NCI-H1092 treated with DMSO at 0.1 percent for 48 hours (cell line): ENCODE measurements around the gene TGFB1.
A peak's percentile ranks its signal among the peaks of the same experiment; 100 is the strongest.
"Not testable (repeated sequence)": the region's sequence is repeated elsewhere in the genome, so short reads cannot be mapped to it uniquely, and the experiment has no call there.

Experiments
- DNase-seq: peaks from one replicate; lab custom pipeline; 2025; lab: John Stamatoyannopoulos, UW

Gene TGFB1

GRCh38 chr19:41369769-41370168, 16.0 kb upstream of the TGFB1 start:
- no peak for DNase-seq

DNA sequence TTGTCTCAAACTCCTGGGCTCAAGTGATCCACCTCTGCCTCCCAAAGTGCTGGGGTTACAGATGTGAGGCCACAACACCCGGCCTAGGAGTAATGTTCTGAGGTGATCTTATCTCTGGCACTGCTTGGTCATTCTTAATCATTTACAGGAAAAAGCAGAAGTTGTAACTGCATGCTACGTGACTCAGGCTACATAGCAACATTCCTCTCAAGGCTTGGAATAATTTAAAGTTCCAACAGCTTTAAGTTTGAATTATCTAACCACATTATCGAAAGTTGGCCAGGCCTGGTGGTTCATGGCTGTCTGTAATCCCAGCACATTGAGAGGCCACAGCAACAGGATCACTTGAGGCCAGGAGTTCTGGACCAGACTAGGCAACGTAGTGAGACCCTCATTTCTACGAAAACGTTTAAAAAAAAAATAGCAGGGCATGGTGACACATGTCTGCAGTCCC, 14.2 kb upstream of the TGFB1 start:
- no peak for DNase-seq

DNA sequence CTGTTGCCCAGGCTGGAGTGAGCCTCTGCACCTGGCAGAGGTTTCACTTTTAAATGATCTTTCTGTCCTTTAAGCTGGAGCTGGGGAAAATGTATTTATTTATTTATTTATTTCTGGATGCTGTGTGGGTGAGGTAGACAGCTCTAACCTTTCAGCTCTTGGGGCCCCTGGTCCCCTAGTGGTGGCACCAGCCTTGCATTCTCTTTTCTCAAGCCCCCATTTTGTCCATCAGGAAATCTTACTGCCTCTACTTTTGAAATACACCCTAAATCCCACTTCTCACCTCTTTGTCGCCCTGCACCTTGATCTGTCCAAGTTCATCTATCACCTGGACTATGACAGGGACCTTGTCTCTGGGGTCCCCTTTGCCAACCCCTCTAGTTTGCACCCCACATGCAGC, 12.4 kb upstream of the TGFB1 start:
- DNase-seq = no peak

- no peak for DNase-seq
Observed at GRCh38 chr19:41364524-41365391, 11.0 kb upstream of the TGFB1 start.

DNA sequence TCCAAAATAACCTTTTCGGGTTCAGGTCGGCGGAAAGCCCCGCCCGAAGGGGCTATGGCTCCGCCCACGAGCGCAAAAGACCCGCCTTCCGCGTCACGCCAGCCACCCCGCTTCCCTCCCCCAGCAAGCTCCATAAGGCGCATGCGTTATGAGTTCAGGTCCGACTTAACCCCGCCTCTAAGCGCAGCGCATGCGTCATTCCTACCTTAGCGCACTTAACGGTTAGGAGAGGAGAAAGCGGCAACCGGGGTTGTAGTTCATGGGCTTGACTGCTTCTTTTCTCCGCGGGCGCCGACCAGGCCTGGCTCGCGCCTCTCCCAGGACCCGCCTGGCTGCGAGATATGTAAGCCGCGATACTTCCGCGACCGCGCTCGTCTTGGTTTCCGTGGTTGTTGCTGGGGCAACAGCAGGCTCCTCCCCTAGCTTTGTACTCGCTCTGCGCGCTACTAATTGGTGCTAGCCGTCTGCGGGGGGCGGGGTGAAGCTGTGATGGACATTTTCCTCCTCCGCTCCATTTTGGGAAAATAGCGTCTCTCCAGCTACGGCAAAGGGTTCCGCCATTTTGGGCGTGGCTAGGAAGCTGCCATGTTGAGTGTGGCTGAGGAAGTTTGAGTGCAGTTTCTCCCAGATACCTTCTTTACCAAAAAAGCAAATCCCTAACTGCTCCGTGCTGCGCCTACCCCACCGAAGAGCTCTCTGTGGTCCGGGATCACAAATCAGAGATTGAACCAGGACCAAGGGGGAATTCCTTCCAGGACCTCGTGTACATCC, 10.2 kb upstream of the TGFB1 start, which contains the start of gene B9D2:
B9D2 (minus strand) TSS at position 397 of the 771 bp plus-strand sequence. CDS start 630 bp downstream, outside the sequence.
- DNase-seq = peak; percentile 98

- no peak for DNase-seq
Observed at GRCh38 chr19:41363371-41363752, 9.6 kb upstream of the TGFB1 start.

GRCh38 chr19:41362143-41362847, 8.6 kb upstream of the TGFB1 start:
- DNase-seq = no peak

DNA sequence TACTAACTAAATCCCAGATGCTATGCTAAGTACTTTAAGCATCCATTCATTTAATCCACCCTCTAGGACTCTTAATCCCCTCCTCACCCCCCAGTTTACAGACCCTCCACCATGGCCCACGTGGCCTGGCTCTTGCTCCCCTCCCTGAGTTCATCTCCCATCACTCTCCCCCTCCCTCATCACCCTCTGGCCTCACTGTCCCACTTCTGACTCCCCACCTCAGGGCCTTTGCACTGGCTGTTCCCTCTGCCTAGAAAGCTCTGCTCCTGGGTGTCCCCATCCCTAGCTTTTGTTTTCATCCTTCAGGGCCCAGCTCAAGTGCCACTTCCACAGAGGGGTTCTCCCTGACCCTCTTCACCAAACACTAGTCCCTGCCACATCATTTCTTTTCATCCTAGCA, 6.0 kb upstream of the TGFB1 start:
- DNase-seq = no peak

DNA sequence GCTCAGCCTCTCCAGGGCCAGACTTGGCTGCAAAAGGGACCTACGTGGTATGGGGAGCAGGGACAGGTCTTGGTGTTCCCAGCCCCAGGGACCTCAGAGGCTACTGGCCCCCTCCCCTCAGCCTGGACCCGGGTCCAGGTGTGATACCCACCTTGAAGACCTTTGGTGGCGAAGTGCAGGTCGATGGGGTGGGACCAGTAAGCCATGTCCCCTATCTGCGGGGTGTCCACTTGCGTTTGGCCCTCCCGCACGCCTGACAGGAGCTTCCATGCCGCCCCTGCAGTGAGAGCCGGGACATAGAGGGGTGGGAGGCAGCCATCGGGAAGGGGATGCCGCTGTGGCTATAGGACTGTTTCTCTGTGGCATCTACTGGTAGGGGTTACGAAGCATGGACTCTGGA, 4.0 kb upstream of the TGFB1 start:
- DNase-seq = no peak

GRCh38 chr19:41356984-41357739, 3.4 kb upstream of the TGFB1 start:
- no peak for DNase-seq

- no peak for DNase-seq
Observed at GRCh38 chr19:41355802-41356201, 2.1 kb upstream of the TGFB1 start.

GRCh38 chr19:41355035-41355434, 1.3 kb upstream of the TGFB1 start:
- no peak for DNase-seq

- no peak for DNase-seq
Observed at GRCh38 chr19:41354343-41354953, 726 bp upstream of the TGFB1 start.

GRCh38 chr19:41352609-41353465, 885 bp downstream of the TGFB1 start:
- no peak for DNase-seq

- DNase-seq = no peak
Observed at GRCh38 chr19:41352279-41352608, 1.5 kb downstream of the TGFB1 start.

DNA sequence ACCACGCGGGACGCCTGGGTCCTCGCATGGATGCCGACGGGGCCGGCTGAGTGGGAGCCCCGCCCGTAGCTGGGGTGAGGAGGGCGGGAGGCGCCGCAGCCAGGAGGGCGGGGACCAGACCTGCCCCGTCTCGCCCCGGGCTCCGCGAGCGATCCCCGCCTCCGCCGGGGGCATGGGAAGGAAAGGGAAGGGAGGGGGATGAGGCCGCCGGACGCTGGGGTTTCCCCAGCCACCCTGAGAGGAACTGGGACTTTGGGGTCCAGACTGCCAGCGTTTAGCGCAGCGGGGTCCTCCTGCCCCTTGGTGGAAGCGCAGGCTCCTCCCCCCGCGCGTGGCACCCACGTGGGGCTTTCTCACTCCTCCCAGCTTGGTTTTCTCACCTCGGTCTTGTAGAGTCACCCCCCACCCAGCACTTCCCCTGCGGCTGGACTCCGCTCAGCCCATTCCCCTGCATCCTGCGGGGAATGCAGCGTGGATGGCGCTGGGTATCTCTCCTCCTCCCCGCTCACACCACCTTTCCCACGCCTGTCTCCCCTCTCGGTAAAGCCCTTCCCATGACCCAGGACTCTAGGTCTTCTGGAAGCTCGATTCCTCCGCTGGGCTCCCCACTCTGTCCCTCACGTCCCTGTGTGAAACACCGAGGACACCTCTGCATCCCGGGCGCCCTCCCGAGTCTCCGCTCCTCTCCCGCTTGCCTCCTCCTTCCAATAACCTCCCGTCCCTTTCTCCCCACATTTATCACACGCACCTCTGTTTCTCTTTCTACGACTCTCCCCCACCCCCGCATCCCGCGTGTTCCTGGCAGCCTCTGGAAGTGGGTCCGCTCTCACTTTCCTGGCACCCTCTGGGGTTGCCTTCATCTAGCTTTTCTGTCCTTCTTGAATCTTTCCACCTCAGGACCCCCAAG, 2.1 kb downstream of the TGFB1 start:
- no peak for DNase-seq

DNA sequence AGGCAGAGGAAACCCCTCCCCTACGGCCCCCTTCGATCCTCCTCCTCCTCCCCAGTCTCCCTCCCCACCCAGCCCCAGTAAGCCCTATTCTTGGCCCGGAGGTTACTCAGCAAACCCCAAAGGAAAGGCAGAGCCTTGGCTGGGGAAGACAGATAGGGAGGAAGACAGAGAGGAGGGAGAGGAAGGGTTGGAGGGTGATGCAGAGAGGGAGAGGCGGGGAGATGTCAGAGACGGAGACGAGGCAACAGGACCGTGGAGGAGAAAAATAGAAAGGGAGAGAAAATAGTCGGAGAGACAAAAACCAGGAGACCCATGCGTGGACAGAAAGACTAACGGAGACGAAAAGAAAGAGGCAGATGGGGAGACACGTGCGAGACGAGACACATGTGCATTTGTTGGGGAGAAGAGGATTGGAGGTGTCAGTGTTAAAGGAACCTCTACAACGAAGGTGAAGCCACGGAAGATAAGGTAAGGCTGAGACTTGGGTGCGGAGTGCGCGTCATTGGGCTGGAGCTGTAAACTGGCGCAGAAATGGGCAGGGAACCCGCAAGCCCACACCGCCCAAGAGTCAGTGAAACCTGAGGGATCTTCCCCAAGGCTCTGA, 2.9 kb downstream of the TGFB1 start:
- DNase-seq = no peak

DNA sequence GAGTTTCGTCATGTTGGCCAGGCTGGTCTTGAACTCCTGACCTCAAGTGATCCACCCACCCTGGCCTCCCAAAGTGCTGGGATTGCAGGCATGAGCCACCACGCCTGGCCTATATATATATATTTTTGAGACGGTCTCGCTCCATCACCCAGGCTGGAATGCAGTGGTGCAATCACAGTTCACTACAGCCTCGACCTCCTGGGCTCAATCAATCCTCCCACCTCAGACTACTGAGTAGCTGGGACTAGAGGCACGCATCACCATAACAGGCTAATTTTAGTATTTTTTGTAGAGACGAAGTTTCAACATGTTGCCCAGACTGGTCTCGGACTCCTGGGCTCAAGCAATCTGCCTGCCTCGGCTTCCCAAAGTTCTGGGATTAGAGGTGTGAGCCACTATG, 6.8 kb downstream of the TGFB1 start:
- DNase-seq = not testable (repeated sequence)

- DNase-seq = no peak
Observed at GRCh38 chr19:41344162-41344561, 9.6 kb downstream of the TGFB1 start.
